Kidney (tissue), 14 donors: ENCODE data around the gene EN2. TPM values are rescaled to one million over a fixed set of nuclear protein-coding genes. Genes with fewer than 3 reads are reported as not detected.

ENCODE experiments used
- DNase-seq, 5 donors: peaks; one replicate each; pipeline ENCODE4 v3.0.0-alpha.2; 2013 to 2020
- FAIRE-seq: peaks from 2 replicates; lab custom pipeline; 2012; peaks lifted over from hg19 to GRCh38; lab: Jason Lieb, UNC
- H3K27ac ChIP-seq, 2 donors: one replicate each; pipeline ENCODE4 v1.7.0; 2013; ENCODE audit warnings: low read depth in 2 of 2, low read length in 2 of 2, inconsistent platforms in 1 of 2
- H3K27me3 ChIP-seq: one replicate; pipeline ENCODE4 v1.7.1; 2013; ENCODE audit warnings: low read length, inconsistent platforms; ENCODE audit not compliant: control insufficient read depth, insufficient read depth
- H3K36me3 ChIP-seq, 3 donors: one replicate each; pipeline versions ENCODE4 v1.7.0 to v1.7.1; 2013; ENCODE audit warnings: low read length in 3 of 3, control low read depth in 1 of 3, inconsistent platforms in 1 of 3; ENCODE audit not compliant: insufficient read depth in 3 of 3, control insufficient read depth in 2 of 3
- H3K4me1 ChIP-seq, 3 donors: one replicate each; pipeline versions ENCODE4 v1.7.0 to v1.7.1; 2013; ENCODE audit warnings: low read length in 3 of 3, inconsistent platforms in 1 of 3, low read depth in 1 of 3; ENCODE audit not compliant: control insufficient read depth in 2 of 3, insufficient read depth in 2 of 3
- H3K4me3 ChIP-seq, 3 donors: one replicate each; pipeline versions ENCODE4 v1.7.0 to v1.8.1; 2013; ENCODE audit warnings: low read length in 3 of 3, control low read depth in 1 of 3, inconsistent platforms in 1 of 3
- H3K9ac ChIP-seq, 3 donors: one replicate each; pipeline versions ENCODE4 v1.7.0 to v1.7.1; 2013; ENCODE audit warnings: low read length in 3 of 3, control low read depth in 1 of 3, inconsistent platforms in 1 of 3
- H3K9me3 ChIP-seq, 3 donors: one replicate each; pipeline versions ENCODE4 v1.7.0 to v1.7.1; 2013; ENCODE audit warnings: low read length in 3 of 3, control low read depth in 1 of 3, inconsistent platforms in 1 of 3; ENCODE audit not compliant: control insufficient read depth in 2 of 3, insufficient read depth in 1 of 3
- CTCF ChIP-seq: IDR thresholded peaks from 3 replicates; pipeline ENCODE4 v1.5.1; 2012; ENCODE audit warnings: mild to moderate bottlenecking, moderate library complexity, borderline replicate concordance; ENCODE audit not compliant: insufficient read depth; ENCODE audit errors: extremely low read depth
- intact Hi-C: fragments of 100-400 bp; cut with DNase I; formaldehyde crosslinking; loops from one replicate; pipeline ENCODE4 v1.11.1; 2022
- polyA plus RNA-seq: library from polyadenylated mRNA; stranded (reverse); fragments of 350-450 nt; fragmentation: Illumina TruSeq; extraction: RNeasy Lipid Tissue Mini Kit (QIAGEN cat#74804); gene quantifications from one replicate; pipeline ENCODE4 v1.2.3, GENCODE V29; 2014; ENCODE audit warnings: low read depth, low replicate concordance; ENCODE audit not compliant: insufficient read depth
- total RNA-seq: library from RNA; stranded (reverse); fragmentation: NEBNext Ultra II Directional; extraction: Animal tissue kit (Norgen Biotek cat#: 25700); gene quantifications from one replicate; pipeline ENCODE4 v1.2.1, GENCODE V29; 2021
- donor health status: control.
- donor health status: control.
- donor health status: control.
- donor health status: control.
- donor health status: control.
- donor health status: DM: yes; HTN: yes; CAD: no.
- donor health status: Normal renal cell carcinoma (clear cell type).

The EN2 gene
- total and polyA plus RNA-seq, 2 donors from 2014 or later, result 0.13 TPM; not detected in 1

GRCh38 chr7:155471718-155472117 lies 13.8 kb downstream of the EN2 start:
- TF ChIP-seq CTCF, result no peak
- Histone ChIP-seq H3K36me3 (peaks cover 0 to 2% (median 0%) of the 10 kb centered on the region in 3 donors), H3K4me3 (no peak overlapping the region), H3K27ac (no peak overlapping the region), H3K9me3 (peaks cover 0 to 5% (median 0%) of the 10 kb centered on the region in 3 donors), H3K4me1 (peaks cover 0 to 4% (median 0%) of the 10 kb centered on the region in 3 donors), H3K9ac (no peak overlapping the region), H3K27me3 (peaks cover 77% of the 10 kb centered on the region)
- FAIRE-seq, result no peak
- DNase-seq, result peak; percentile 47 to 80 (median 67)
- intact Hi-C loops, result no loop called here

GRCh38 chr7:155477476-155477875 lies 19.5 kb downstream of the EN2 start:
- no peak overlapping the region for H3K4me3 ChIP-seq

GRCh38 chr7:155481764-155482163 lies 23.8 kb downstream of the EN2 start:
- H3K4me1 ChIP-seq, result no peaks in the 10 kb centered on the region
- no peak overlapping the region for H3K9ac ChIP-seq
- H3K36me3 ChIP-seq, result no peaks in the 10 kb centered on the region
- intact Hi-C loops, result no loop called here
- no peak overlapping the region for H3K4me3 ChIP-seq
- H3K27me3 ChIP-seq, result peaks cover 18% of the 10 kb centered on the region
- FAIRE-seq, result no peak
- DNase-seq, result no peak
- TF ChIP-seq CTCF, result no peak
- H3K9me3 ChIP-seq, result no peaks in the 10 kb centered on the region
- no peak overlapping the region for H3K27ac ChIP-seq

More at GRCh38 chr7:155477476-155477875, 19.5 kb downstream of the EN2 start:
- no peak for FAIRE-seq
- Histone ChIP-seq H3K9me3 (peaks cover 0 to 5% (median 0%) of the 10 kb centered on the region in 3 donors), H3K27ac (no peak overlapping the region), H3K36me3 (no peaks in the 10 kb centered on the region), H3K4me1 (peaks cover 0 to 4% (median 0%) of the 10 kb centered on the region in 3 donors), H3K27me3 (peaks cover 37% of the 10 kb centered on the region), H3K9ac (no peak overlapping the region)
- peak in 1 of 5 donors; percentile 0 for DNase-seq
- intact Hi-C loops, result no loop called here
- TF ChIP-seq CTCF, result no peak
